HK-2 (cell line): ENCODE results near the gene GYPB.
"Not testable (repeated sequence)": the region's sequence is repeated elsewhere in the genome, so short reads cannot be mapped to it uniquely, and the experiment has no call there.

ENCODE experiments used
- DNase-seq: peaks from one replicate; pipeline ENCODE4 v3.0.0-alpha.2; 2018; ENCODE audit not compliant: unreplicated experiment

The GYPB gene

DNA sequence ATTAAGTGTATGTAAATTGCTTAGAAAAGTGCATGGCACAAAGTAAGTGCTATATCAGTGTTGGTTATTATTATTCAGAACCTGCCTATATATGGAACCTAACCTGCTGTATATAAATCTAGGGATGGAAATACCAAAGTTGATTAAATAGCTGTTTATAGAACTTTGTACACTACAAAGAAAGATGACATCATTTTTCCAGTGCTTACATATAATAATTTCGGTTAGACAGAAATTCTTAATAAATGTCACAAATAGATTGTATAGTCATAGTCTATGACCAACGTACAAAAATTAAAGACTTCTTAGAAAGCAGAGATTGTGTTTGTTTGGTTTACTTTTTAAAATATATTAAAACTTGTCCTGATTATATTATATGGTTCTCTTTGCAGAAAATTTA lies 4.4 kb downstream of the GYPB start:
- no peak for DNase-seq

DNA sequence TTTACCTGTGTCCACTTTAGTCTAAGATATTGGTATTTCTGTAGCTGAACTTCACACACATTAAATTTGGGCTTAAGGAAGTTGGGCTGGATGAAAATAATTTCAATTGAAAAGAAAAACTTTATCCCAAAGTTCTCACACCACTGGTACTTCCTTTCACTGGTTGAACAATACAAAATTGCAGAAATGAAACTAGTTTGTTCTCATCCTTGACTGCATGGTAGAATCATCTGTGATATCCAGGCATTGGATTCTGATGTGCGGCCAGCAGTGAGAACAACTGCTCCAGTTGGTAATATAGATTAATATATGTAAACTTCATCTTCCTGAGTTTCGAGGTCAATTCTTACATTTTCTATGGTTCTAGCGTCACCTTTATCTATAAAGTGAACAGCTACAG lies 10.6 kb downstream of the GYPB start:
- not testable (repeated sequence) for DNase-seq

DNA sequence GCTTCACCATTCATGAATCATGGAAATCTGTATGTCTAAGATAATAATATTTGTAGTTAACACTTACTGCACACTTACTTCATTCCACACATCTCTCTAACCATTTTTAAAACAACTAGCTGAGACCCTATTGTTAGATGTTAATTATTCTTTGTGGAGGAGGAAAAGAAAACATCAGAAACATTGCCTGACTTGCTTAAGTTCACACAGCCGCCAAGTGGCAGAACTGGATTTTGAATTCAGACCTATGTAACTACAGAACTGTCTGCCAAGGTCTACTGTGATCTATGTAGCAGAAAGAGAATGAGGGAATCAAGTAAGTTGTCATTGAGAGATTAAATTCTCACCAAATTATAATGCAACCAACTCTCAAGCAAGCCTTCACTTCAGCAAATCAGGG lies 11.2 kb downstream of the GYPB start:
- not testable (repeated sequence) for DNase-seq

DNA sequence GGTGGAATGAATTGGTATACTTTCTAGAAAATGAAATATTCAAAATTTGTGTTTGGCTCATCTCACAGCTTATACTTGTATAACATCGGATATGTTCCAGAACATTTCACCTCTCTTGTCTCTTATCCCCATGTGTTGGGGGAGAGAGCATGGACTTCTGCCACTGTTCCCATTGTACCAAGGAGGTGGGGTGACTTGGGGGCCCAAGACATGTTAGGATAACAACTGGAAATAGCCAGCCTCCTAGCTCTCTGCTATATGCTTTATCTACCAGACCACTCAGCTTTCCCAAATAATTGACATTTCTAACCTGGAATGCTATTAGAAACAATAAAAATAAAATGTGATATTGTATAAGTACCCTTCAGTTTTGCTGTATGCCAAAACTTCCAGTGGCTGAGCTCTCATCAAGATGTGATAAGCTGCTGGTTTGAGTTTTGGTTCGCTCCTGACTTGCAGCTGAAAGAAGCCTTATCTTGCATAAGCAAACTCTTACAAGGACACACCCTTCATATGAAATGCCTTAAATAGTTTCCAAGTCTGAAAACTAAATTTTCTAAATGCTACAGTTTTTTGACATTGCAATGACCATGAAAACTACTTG lies 12.9 kb downstream of the GYPB start:
- DNase-seq, result not testable (repeated sequence)

DNA sequence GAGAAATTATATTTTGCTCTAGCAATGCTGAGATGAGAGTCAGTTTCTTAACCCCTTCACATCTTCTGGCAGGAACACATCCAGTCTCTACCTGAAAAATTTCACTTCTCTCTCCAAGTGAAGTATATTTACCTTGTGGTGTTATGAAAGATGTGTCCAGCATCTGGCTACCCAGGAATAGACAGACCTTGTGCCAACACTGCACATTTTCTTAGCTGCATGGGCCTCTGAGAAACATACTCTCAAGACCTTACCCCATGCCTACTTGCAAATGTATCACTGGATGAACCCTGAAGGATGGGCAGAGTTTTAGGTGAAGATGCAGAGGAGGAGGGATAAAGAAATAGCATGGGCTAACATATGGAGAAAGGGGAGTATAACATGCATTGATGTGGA lies 13.6 kb downstream of the GYPB start:
- DNase-seq, result not testable (repeated sequence)

DNA sequence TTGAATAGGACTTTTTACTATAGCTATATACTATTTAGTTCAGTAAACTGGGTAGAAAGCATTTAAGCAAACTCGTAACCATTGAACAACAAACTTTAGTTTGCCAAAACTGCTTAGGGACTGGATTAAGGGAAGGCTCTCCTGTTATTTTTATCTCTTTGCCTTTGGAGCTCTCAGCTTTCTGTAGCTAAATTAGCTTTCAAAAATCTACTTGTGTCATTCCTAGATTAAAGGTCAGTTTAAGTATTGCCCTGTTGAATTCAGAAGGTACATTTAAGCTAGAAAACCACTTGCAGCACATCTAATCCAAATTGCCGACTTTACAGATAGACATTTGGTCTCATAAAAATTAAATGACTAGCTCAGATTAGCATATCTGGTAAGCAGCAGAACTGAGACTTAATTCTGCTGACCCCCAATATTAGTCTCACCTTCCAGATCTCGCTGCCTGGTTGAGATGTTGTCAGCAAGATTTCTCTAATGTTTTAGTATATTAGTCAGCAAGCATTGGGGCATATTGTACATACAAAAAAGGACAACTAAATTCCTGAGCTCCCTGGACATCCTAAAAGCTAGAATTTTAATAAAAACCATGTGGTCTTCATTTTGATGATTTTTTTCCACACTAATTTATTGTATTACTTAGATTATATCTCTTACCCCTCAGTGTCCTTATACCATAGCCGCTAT lies 14.2 kb downstream of the GYPB start:
- DNase-seq, result not testable (repeated sequence)

DNA sequence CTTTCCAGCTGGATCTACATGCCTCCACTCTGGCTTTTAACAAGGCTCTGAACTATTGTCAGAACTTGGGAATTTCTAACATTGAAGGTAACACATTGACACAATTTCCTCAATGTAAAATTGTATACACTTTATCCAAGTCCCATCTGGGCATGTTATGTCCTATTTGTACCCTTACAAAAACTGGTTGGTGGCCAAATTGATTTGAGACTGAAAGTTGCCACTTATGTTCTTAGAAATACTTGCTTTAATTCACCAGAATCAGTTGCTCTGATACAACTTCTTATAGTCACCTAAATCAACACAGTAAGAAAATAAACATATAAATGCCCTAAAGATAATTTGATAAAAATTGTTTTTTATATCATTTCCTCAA lies 15.3 kb downstream of the GYPB start:
- DNase-seq, result not testable (repeated sequence)

DNA sequence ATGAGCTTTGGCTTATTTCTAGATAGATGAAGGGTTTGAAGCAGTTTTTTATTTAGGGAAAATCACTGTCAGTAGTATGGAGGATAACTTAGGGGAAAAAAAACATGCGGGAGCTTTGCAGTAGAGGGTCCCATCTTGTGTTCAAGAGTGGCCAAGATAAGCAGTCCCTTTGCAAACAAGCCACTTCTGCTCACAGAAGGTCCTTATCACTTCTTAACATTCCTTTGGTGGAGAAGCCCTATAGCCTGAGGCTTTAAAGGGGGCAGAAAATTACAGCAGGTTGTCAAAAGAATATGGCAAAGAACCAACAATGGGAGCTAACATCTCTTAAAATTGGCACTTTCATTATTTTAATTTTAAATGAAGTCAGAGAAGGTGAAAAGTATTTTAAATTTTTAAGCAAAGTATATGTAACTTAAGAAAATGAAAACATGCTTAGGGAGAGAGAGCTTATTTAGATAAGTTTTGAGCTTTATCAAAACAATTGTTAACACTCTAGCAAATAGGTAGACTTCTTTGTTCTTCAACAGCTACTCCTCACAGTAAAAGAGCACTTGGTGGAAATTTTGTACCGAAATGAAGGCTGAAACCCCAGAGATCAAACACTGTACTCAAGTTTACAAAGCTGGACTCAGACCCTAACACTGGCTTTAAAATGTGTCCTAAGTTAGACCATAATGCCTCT lies 15.8 kb downstream of the GYPB start:
- DNase-seq, result not testable (repeated sequence)

DNA sequence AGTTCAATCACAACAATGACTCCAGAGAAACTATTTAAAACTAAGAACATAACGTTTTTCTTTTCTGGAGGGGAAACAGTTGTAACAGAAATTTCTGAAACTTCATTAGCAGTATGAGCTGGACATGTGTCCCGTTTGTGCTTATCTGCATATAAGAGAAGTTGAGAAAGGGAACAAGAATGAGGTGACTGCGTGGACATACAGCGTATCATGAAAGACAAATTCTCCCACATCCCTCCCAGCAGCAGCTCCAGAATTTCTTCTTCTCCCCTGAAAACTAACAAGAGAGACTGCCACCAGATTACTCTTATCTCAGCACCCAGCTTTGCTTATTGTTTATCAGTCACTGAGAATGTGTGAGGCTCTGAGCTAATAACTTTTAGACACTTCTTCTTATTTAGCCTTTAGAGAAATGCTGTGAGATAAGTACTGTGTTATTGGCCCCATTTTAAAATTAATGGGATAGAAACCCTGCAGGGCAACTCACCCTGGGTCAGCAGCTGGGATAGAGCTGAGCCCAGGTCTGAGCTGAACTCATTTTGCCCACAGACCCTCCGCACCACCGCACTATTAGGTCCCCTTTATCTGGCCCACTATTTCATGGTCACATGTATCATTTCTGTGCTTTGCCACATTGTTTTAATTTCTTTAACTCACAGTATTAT lies 18.7 kb downstream of the GYPB start:
- DNase-seq, result not testable (repeated sequence)

DNA sequence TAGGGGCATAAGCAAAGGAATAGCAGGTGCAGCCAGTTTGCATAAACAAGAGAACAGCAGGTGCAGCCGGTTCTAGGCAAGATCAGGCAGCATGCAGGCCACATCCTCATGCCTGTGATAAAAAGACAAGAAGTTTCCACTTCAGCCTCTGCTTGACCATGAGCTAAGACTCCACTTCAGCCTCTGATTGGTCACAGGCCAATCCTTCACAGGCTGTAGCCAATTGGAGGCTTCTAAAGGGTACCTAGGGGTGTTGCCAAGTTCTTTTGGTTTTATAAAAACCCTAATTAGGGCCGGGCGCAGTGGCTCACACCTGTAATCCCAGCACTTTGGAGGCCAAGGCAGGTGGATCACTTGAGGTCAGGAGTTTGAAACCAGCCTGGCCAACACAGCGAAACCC lies 23.0 kb downstream of the GYPB start:
- DNase-seq, result not testable (repeated sequence)

DNA sequence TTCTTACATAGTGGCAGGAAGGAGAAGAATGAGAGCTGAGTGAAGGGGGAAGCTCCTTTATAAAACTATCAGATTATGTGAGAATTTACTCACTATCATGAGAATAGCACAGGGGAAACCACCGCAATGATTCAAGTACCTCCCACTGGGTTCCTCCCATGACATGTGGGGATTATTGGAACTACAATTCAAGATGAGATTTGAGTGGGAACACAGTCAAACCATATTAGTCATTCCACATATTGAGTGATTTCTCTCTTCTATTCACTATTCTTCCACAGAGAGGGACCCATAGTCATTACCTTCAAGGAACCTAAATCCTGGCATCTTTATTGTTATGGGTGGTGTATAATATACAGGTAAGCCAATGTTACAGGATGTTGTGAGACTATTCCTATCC lies 27.4 kb downstream of the GYPB start:
- not testable (repeated sequence) for DNase-seq

DNA sequence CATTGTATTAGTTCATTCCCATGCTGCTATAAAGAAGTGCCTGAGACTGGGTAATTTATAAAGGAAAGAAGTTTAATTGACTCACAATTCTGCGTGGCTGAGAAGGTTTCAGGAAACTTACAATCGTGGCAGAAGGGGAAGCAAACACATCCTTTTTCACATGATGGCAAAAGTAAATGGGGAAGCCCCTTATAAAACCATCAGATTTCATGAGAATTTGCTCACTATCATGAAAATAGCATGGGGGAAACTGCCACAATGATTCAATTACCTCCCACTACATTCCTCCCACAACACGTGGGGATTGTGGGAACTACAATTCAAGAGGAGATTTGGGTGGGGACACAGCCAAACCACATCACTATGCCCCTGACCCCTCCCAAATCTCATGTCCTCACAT lies 28.5 kb downstream of the GYPB start:
- DNase-seq, result not testable (repeated sequence)

DNA sequence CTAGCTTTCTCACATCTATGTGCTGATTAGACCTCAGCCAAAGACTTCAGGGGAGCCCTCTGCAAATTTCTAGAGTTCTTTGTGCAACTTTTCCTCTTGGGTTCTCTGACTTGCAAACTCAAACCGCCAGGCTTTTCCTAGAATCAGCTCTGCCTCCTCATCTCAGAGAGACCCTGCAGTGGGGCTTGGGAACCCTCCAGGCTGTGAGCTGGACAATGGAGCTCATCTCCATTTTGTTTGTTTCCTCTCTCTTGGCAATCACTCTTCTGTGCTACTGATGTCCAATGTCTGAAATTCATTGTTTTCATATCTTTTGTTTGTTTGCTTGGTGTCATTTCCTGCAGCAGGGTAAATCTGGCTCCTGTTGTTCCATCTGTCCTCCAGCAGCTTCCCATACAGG lies 33.0 kb downstream of the GYPB start:
- no peak for DNase-seq

DNA sequence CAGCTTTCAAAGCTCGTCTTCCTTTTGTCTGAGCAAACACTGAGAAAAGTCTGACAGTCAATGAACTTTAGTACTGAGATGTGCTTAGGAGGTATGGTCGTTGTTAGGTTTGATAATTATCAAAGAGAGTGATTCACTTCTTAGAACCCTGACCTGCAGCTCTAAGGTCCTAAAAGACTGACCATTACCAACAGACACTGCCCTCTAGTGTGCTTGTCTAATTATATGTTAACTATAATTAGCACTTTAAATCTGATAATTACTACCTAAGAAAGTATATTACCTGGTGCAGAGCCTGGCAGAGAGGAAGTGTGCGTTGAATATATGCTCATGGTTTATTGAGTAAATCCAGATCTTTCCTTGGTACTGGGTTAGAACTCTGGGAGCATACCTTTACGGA lies 38.4 kb downstream of the GYPB start:
- not testable (repeated sequence) for DNase-seq

DNA sequence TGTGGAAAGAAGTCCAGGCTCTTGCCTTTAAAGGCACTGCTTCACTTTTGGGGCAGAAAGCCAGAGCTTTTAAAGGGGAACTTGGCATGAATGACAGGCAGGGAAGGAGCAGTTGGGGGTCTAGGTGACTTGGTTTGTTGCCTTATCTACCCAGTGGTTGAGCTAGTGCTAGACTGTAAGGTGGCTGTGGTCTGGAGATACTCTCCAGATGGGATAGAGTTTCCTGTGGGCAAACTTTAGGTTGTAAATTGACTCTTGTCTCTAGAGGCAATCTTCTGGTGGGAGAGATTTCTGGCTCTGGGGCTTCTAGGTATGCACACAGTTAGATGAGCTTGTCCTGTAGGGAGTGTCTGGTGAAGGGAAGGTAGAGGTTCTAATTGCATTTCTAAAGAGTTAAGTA lies 43.7 kb downstream of the GYPB start:
- not testable (repeated sequence) for DNase-seq

DNA sequence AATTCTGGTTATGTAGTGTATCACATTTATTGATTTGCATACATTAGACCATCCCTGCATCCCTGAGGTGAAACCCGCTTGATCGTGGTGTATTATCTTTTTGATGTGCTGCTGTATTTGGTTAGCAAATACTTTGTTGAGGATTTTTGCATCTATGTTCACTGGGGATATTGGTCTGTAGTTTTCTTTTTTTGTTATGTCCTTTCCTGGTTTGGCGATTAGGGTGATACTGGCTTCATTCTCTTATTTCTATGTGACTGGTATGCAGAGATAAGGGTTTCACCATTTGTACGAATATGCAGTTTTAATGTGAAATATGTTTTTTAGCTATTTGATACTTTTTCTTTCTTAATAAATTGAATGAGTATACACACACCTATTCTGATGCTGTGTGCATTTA lies 45.2 kb downstream of the GYPB start:
- DNase-seq, result not testable (repeated sequence)

DNA sequence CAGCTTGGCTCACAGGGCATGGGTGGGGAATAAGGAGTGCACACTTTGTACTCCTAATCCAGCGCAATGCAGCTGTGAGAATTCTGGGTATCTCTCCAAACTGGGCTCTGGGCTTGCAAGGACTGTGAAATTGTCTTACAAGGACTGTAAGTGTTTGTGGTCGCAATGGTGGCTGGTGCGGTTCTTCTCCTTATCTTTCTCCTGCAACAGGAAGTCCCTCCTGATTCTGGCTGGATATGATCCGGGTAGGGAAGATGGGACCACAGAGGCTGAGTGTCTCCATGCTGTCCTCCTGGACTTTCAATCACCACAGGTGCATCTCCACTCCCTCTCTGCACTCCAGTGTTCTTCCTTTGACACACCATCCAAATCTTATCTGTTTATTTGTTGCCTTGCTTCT lies 58.1 kb downstream of the GYPB start:
- DNase-seq, result no peak

DNA sequence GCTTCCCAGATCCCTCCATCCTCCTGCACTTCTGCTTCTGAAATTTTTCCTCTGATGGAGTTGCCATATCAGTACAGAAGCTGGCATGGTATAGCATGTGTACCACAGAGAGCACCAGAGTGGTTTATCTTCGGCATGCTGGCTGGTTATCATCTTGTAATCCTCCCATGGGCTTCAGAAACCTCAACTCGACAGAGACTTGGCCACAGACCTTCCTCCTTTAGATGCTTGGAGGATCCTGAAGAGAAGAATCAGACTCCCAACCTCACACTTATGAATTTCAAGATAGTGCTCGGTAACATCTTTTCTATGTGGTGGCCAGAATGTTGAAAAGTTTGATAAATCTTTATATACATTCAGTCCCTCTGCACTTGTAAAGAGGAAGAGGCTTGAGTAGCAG lies 63.9 kb downstream of the GYPB start:
- DNase-seq, result not testable (repeated sequence)

DNA sequence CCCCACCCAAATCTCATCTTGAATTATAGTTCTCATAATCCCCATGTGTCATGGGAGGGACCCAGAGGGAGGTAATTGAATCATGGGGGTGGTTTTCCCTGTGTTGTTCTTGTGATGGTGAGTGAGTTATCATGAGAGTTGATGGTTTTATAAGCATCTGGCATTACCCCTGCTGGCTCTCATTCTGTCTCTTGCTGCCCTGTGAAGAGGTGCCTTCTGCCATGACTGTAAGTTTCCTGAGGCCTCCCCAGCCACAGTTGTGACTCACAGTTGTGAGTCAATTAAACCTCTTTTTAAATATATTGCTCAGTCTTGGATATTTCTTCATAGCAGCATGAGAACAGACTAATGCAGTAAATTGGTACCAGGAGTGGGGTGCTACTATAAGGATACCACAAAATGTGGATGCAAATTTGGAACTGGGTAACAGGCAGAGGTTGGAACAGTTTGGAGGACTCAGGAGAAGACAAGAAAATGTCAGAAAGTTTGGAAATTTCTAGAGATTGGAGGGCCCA lies 67.7 kb downstream of the GYPB start:
- DNase-seq, result not testable (repeated sequence)

DNA sequence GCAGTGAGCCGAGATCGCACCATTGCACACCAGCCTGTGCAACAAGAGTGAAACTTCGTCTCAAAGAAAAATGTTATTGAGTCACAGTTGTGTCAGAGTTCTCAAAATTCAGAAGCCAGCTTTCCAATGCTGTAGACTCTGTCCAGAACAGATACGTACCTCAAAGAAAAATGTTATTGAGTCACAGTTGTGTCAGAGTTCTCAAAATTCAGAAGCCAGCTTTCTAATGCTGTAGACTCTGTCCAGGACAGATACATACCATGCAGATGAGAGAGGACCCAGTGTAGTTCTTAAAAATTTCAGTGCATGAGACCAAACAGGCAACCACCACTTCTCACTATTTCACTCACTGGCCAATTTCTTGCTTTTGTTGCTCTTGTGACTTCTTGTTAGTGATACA lies 68.2 kb downstream of the GYPB start:
- DNase-seq, result not testable (repeated sequence)

DNA sequence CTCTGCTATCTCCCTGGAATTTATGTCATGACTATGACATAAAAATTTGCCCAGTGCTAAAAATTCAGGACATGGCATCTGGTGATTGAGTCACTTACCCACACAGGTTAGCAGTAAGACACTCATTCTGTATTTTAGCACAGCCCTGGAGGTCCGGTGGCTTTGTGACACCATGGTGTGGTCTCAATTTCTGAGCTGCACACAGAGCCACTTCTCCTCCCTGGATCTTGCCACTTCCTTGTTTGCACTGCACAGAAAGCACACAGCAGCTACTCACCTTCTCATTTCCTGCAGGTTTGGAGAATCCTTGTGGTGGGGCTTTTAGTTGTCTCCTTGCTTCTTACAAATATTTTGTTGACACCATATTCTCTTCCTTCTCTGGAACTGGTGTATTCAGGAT lies 69.0 kb downstream of the GYPB start:
- DNase-seq, result not testable (repeated sequence)

DNA sequence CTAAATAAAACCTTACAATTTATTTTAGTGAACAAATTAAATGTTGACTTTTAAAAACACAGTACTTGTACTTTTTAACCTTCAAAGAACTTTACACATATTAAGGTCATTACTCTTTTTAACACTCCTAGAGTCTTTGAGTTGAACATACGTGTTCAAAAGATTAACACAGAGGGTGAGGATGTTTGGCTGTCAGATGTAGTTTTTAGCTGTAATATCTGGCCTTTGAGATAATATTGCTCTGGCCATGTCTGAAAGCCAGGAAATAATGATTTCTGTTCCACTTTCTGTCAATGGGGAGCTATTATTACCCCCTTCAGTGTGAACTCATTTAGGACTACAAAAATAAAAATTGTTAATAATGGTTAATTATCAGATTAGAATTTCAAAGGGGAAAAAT lies 71.7 kb downstream of the GYPB start:
- not testable (repeated sequence) for DNase-seq
